Stimulated activated naive B cell treated with anti-CD40 and anti-IgM and Interleukin-4, amounts not matched to agents 10 μg/mL and 1 μg/mL and 100 μg/mL, for 72 hours (primary cell): ENCODE measurements around the gene MINDY4.

Source experiments
- ATAC-seq, 2 donors: fragments of 150-1000 bp; cut with Tn5 transposase; replicated peaks; 2 replicates each; pipeline ENCODE4 v1.10.0; 2021; ENCODE audit warnings: moderate library complexity in 1 of 2
- DNase-seq: peaks from one replicate; pipeline ENCODE4 v3.0.0; 2021
- H3K27ac Mint-ChIP-seq: one replicate; pipeline ENCODE4 v1.8.0; 2022; ENCODE audit warnings: mild to moderate bottlenecking, mixed read lengths
- H3K27me3 Mint-ChIP-seq, 2 donors: one replicate each; pipeline ENCODE4 v1.8.0; 2022; ENCODE audit warnings: mixed read lengths in 2 of 2
- H3K36me3 Mint-ChIP-seq, 2 donors: one replicate each; pipeline ENCODE4 v1.8.0; 2022; ENCODE audit warnings: mixed read lengths in 2 of 2, mild to moderate bottlenecking in 1 of 2
- H3K4me1 Mint-ChIP-seq, 2 donors: one replicate each; pipeline ENCODE4 v1.8.0; 2022; ENCODE audit warnings: mixed read lengths in 2 of 2, mild to moderate bottlenecking in 1 of 2
- H3K4me3 Mint-ChIP-seq, 2 donors: one replicate each; pipeline ENCODE4 v1.8.0; 2022; ENCODE audit warnings: mild to moderate bottlenecking in 2 of 2, mixed read lengths in 2 of 2, moderate library complexity in 1 of 2
- H3K9me3 Mint-ChIP-seq, 2 donors: one replicate each; pipeline ENCODE4 v1.8.0; 2022; ENCODE audit warnings: mixed read lengths in 2 of 2, mild to moderate bottlenecking in 1 of 2

Gene MINDY4

GRCh38 chr7:30936650-30937245 lies 165.5 kb downstream of the MINDY4 start:
- DNase-seq (no peak), ATAC-seq (no peak)
- H3K4me3 Mint-ChIP-seq = no peak overlapping the region
- H3K4me1 Mint-ChIP-seq = no peaks in the 10 kb centered on the region
- H3K9me3 Mint-ChIP-seq = peaks cover 0 to 1% of the 10 kb centered on the region in 2 donors
- H3K27ac Mint-ChIP-seq = no peak overlapping the region
- no peaks in the 10 kb centered on the region for H3K36me3 Mint-ChIP-seq
- peaks cover 24 to 44% of the 10 kb centered on the region in 2 donors for H3K27me3 Mint-ChIP-seq

DNA sequence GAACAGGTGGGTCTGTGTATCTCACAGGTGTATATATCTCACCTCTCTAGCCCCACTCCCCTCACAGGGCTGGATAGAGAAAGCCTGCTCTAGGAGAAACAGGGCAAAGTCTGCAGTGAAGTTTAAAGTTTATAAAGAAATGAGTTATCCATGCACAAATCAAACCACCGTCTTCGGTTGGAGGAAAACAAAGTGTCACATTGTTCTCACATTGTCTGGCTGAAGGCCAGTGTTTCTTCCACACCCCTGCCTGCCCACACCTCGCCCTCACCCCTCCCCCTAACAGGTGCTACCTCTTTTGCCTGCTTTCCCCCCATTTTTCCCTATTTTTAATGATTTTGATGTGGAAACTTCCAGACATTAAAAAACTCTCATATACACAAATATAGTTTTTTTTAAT lies 166.2 kb downstream of the MINDY4 start:
- H3K27me3 Mint-ChIP-seq = peaks cover 28 to 46% of the 10 kb centered on the region in 2 donors
- no peak for DNase-seq
- no peak for ATAC-seq
- H3K4me3 Mint-ChIP-seq = no peak overlapping the region
- H3K4me1 Mint-ChIP-seq = no peaks in the 10 kb centered on the region
- H3K27ac Mint-ChIP-seq = no peak overlapping the region
- no peaks in the 10 kb centered on the region for H3K36me3 Mint-ChIP-seq
- peaks cover 0 to 1% of the 10 kb centered on the region in 2 donors for H3K9me3 Mint-ChIP-seq

- no peaks in the 10 kb centered on the region for H3K4me1 Mint-ChIP-seq
- peak; percentile 68 to 81 for ATAC-seq
- no peak overlapping the region for H3K4me3 Mint-ChIP-seq
- H3K27ac Mint-ChIP-seq = no peak overlapping the region
- peak; percentile 53 for DNase-seq
- H3K9me3 Mint-ChIP-seq = peaks cover 0 to 1% of the 10 kb centered on the region in 2 donors
- H3K27me3 Mint-ChIP-seq = peaks cover 28 to 44% of the 10 kb centered on the region in 2 donors
- no peaks in the 10 kb centered on the region for H3K36me3 Mint-ChIP-seq
These were observed 167.5 kb downstream of the MINDY4 start for GRCh38 chr7:30938435-30939316.

- Mint-ChIP-seq H3K27ac (no peak overlapping the region), H3K4me3 (no peak overlapping the region), H3K27me3 (peaks cover 23 to 46% of the 10 kb centered on the region in 2 donors), H3K36me3 (peaks cover 0 to 2% of the 10 kb centered on the region in 2 donors), H3K4me1 (no peaks in the 10 kb centered on the region), H3K9me3 (peaks cover 9 to 13% of the 10 kb centered on the region in 2 donors)
- no peak for ATAC-seq
- DNase-seq = no peak
These were observed 170.5 kb downstream of the MINDY4 start for GRCh38 chr7:30941582-30942323.
